Chondrocyte (in vitro differentiated cells): ENCODE results near the gene BICC1. TPM values are rescaled to one million over a fixed set of nuclear protein-coding genes. Genes with fewer than 3 reads are reported as not detected.

ENCODE experiments used
- DNase-seq: peaks from one replicate; pipeline ENCODE4 v3.0.0; 2021; ENCODE audit warnings: mixed read lengths, low spot score
- H3K27ac Mint-ChIP-seq: one replicate; pipeline ENCODE4 v1.8.0; 2021; ENCODE audit warnings: mild to moderate bottlenecking, moderate library complexity, mixed read lengths; ENCODE audit not compliant: unreplicated experiment
- H3K27me3 Mint-ChIP-seq: 2 replicates; pipeline ENCODE4 v1.8.0; 2021; ENCODE audit warnings: low read depth, mixed read lengths
- H3K36me3 Mint-ChIP-seq: 2 replicates; pipeline ENCODE4 v1.8.0; 2021; ENCODE audit warnings: low read depth, mixed read lengths
- H3K4me1 Mint-ChIP-seq: 2 replicates; pipeline ENCODE4 v1.8.0; 2021; ENCODE audit warnings: low read depth, mild to moderate bottlenecking, mixed read lengths
- H3K4me3 Mint-ChIP-seq: one replicate; pipeline ENCODE4 v1.8.0; 2021; ENCODE audit warnings: mild to moderate bottlenecking, moderate library complexity, mixed read lengths; ENCODE audit not compliant: unreplicated experiment
- H3K9me3 Mint-ChIP-seq: 2 replicates; pipeline ENCODE4 v1.8.0; 2021; ENCODE audit warnings: low read depth, mixed read lengths
- CTCF ChIP-seq: fragments of 200-600 bp; sonication (generic); IDR thresholded peaks from 2 replicates; pipeline ENCODE4 v1.5.0; 2021; ENCODE audit warnings: antibody characterized with exemption, mild to moderate bottlenecking, moderate library complexity
- total RNA-seq: library from RNA; stranded (reverse); gene quantifications from 3 replicates; pipeline ENCODE4 v1.2.1, GENCODE V29; 2021

Gene BICC1
- total RNA-seq, 1 donor from 2014 or later: 32.4 TPM

GRCh38 chr10:58868736-58869435 is 356.2 kb downstream of the BICC1 start:
- no peak for DNase-seq

GRCh38 chr10:58870070-58870469 is 357.4 kb downstream of the BICC1 start:
- H3K27ac Mint-ChIP-seq: no peak overlapping the region
- peaks cover 3% of the 10 kb centered on the region for H3K36me3 Mint-ChIP-seq
- H3K27me3 Mint-ChIP-seq: no peaks in the 10 kb centered on the region
- no peak for DNase-seq
- peaks cover 10% of the 10 kb centered on the region for H3K9me3 Mint-ChIP-seq
- no peak for TF ChIP-seq CTCF
- H3K4me3 Mint-ChIP-seq: no peak overlapping the region
- H3K4me1 Mint-ChIP-seq: no peaks in the 10 kb centered on the region

More at GRCh38 chr10:58868736-58869435, 356.2 kb downstream of the BICC1 start:
- Mint-ChIP-seq H3K9me3 (peaks cover 10% of the 10 kb centered on the region), H3K27me3 (no peaks in the 10 kb centered on the region), H3K4me3 (no peak overlapping the region), H3K36me3 (peaks cover 3% of the 10 kb centered on the region), H3K4me1 (no peaks in the 10 kb centered on the region), H3K27ac (no peak overlapping the region)
- TF ChIP-seq CTCF: no peak

GRCh38 chr10:58873161-58873560 is 360.5 kb downstream of the BICC1 start:
- H3K4me3 Mint-ChIP-seq: no peak overlapping the region
- no peak for DNase-seq
- no peak for TF ChIP-seq CTCF
- H3K36me3 Mint-ChIP-seq: peaks cover 3% of the 10 kb centered on the region
- peaks cover 12% of the 10 kb centered on the region for H3K9me3 Mint-ChIP-seq
- H3K27ac Mint-ChIP-seq: no peak overlapping the region
- H3K27me3 Mint-ChIP-seq: no peaks in the 10 kb centered on the region
- peaks cover 4% of the 10 kb centered on the region for H3K4me1 Mint-ChIP-seq

Other genes with a start within 250 kb of the BICC1 start
- 2.9 to 3.3 TPM (median 3.0 TPM) in 3 replicates for gene IPMK, start 245.0 kb upstream of the BICC1 start, total RNA-seq
- 22.6 to 37.7 TPM (median 25.5 TPM) in 3 replicates for gene CISD1, start 243.7 kb upstream of the BICC1 start, total RNA-seq
- gene UBE2D1, start 177.9 kb upstream of the BICC1 start, total RNA-seq: 12.7 to 13.0 TPM (median 12.7 TPM) in 3 replicates
- 14.8 to 16.1 TPM (median 15.5 TPM) in 3 replicates for gene TFAM, start 127.5 kb upstream of the BICC1 start, total RNA-seq